HG03520 (cell line): ENCODE data around the gene HSH2D.

Experiments used
- ATAC-seq: cut with Tn5 transposase; IDR thresholded peaks from one replicate; pipeline ENCODE4 v1.9.1; 2021; ENCODE audit warnings: mild to moderate bottlenecking, moderate library complexity; ENCODE audit not compliant: unreplicated experiment

The HSH2D gene

GRCh38 chr19:16190736-16191135 lies 47.3 kb downstream of the HSH2D start:
- ATAC-seq, result no peak

- no peak for ATAC-seq
These were observed 47.9 kb downstream of the HSH2D start for GRCh38 chr19:16191216-16191908.

GRCh38 chr19:16193466-16193865 lies 50.0 kb downstream of the HSH2D start:
- no peak for ATAC-seq

GRCh38 chr19:16197188-16197621 lies 53.7 kb downstream of the HSH2D start:
- no peak for ATAC-seq

GRCh38 chr19:16197622-16198369 lies 54.3 kb downstream of the HSH2D start, which contains the start of gene AP1M1:
AP1M1 (plus strand) TSS chr19:16197911; CDS start chr19:16198027, 116 bp downstream.
- ATAC-seq, result peak; percentile 70

- ATAC-seq, result no peak
These were observed 54.8 kb downstream of the HSH2D start for GRCh38 chr19:16198370-16198651.

GRCh38 chr19:16199275-16199932 lies 55.9 kb downstream of the HSH2D start:
- ATAC-seq, result no peak

GRCh38 chr19:16200038-16201010 lies 56.8 kb downstream of the HSH2D start:
- ATAC-seq, result no peak

GRCh38 chr19:16201011-16201391 lies 57.5 kb downstream of the HSH2D start:
- ATAC-seq, result no peak

GRCh38 chr19:16202320-16203255 lies 59.1 kb downstream of the HSH2D start:
- no peak for ATAC-seq

GRCh38 chr19:16203256-16204004 lies 59.9 kb downstream of the HSH2D start:
- ATAC-seq, result no peak

GRCh38 chr19:16204005-16204294 lies 60.5 kb downstream of the HSH2D start:
- no peak for ATAC-seq

GRCh38 chr19:16205205-16206045 lies 61.9 kb downstream of the HSH2D start:
- no peak for ATAC-seq

GRCh38 chr19:16206046-16206605 lies 62.6 kb downstream of the HSH2D start:
- ATAC-seq, result no peak

- ATAC-seq, result no peak
These were observed 63.2 kb downstream of the HSH2D start for GRCh38 chr19:16206637-16207036.

- ATAC-seq, result no peak
These were observed 63.6 kb downstream of the HSH2D start for GRCh38 chr19:16207063-16207462.

- ATAC-seq, result no peak
These were observed 64.1 kb downstream of the HSH2D start for GRCh38 chr19:16207490-16208025.
